MV-4-11 (cell line): ENCODE data around the gene CCDC40.
"Not testable (repeated sequence)": the region's sequence is repeated elsewhere in the genome, so short reads cannot be mapped to it uniquely, and the experiment has no call there.

ENCODE experiments used
- DNase-seq: peaks from one replicate; lab custom pipeline; 2025; lab: John Stamatoyannopoulos, UW

The CCDC40 gene

DNA sequence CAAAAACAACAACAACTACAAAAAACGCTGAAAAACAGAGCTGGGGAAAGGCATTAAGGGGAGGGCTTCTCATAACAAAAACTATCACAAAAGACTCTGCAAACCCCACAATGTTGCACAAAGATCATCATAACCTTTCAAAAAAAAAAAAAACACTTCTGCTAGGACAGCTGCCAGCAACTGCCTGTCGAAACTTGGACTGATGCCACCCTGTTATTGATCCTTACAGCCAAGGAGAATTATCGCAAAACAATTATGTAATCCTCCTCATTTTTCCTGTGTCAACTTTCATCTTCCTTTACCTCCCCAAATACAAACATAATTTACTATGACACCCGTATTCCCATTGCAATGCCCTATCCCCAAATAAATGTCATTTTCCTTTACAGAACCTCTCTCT, 9.3 kb downstream of the CCDC40 start:
- DNase-seq, result peak; percentile 35

- not testable (repeated sequence) for DNase-seq
Observed at GRCh38 chr17:80046709-80047108, 10.3 kb downstream of the CCDC40 start.

DNA sequence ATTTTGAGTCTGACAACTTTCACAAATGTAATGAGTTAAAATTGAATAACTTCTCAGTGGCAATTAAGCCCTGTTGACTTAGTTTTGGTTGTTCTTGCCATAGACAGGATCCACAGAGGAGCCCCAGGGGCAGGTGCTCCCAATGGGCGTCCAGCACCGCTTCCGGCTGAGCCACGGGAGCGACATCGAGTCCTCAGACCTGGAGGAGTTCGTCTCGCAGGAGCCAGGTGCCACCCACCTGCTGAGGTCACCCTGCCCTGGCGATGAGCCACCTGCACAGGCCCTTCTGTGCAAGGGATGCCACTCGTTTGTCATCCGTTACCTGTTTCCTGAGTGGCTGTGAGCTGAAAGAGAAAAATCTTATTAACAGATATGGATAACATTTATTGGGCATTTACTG, 10.7 kb downstream of the CCDC40 start:
- no peak for DNase-seq

DNA sequence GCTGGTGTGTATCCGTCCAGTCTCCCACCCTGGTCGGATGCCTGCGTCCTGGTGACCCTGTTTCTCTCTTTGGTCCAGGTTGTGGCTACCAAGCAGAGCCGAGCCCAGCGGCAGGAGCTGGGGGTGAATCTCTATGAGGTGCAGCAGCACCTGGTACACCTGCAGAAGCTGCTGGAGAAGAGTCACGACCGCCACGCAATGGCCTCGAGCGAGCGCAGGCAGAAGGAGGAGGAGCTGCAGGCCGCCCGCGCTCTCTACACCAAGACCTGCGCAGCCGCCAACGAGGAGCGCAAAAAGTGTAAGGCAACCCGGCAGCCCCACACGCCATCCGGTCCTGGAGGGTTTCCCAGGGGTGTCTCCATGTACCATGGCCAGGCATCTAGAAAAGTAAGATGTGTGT, 13.5 kb downstream of the CCDC40 start:
- DNase-seq, result no peak

DNA sequence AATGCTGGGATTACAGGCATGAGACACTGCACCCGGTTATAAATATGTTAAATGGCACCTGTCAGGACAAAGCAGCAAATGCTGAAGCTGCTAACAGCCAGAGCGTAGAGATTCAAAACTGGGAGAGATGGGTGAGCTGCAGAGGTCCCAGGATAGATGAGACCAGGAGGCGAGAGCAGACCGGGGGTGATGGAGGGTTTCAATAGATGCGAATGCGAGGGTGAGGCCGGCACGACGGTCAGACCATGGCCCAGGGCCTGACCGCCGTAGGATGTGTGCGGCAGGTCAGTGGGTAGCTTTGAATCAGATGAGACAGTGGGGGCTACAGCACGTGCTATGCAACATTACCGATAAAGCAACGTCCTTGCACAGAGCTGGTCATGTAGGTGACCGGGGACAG, 14.3 kb downstream of the CCDC40 start:
- no peak for DNase-seq

GRCh38 chr17:80051681-80052080, 15.2 kb downstream of the CCDC40 start:
- DNase-seq, result no peak

DNA sequence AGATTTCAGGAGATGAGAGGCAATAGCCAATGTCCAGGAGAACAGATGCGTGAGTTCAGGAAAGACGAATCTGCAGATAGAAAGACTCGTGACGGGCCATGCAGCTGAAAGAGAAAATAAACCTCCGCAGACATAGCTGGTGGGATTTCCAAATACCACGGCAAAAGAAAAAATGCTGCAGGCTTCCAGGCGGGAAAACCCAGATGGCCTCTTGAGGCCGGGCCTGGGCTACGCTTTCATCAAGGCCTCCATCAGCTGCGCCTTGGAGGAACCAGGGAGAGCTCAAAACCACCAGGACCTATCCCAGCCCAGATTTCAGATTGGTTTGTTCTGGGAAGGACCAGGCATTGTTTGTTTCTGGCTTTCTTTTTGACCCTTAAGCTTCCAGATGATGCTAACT, 16.7 kb downstream of the CCDC40 start:
- no peak for DNase-seq

DNA sequence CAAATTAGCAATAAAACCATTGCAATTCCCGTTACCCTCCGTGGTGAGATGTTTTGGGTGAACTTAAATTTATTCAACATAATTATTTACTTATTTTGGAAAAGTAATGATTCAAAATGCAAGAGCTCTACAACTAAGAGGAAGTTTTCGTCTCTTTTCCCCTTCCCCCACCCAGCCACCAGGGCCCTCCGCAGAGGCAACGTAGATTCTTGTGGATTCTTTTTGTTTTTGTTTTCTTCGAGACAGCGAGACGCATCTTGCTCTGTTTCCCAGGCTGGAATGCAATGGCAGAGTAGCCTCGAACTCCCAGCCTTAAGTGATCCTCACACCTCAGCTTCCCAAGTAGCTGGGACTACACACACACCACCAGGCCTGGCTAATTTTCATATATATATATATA, 19.2 kb downstream of the CCDC40 start:
- no peak for DNase-seq

- DNase-seq, result no peak
Observed at GRCh38 chr17:80058311-80058955, 22.0 kb downstream of the CCDC40 start.

GRCh38 chr17:80060644-80061043, 24.2 kb downstream of the CCDC40 start:
- DNase-seq, result no peak

DNA sequence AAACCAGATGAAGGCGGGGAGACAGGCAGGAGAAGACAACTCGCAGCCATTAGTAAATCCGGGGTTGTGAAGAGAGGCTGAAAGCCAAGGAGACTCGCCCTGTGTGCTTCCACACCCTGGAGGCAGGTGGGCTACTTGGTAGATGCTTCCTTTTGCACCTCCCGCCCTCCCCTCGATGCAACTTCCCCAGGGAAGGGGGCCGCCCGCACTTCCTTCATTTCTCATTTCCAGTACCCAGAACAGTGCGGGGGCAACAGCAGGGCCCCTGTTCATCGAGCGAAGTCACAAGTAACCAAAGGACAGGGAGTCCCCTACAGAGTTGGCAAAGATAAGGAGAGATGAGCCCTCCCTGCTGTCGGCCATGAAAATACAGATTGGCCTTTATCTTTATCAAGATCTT, 25.0 kb downstream of the CCDC40 start:
- DNase-seq, result no peak

DNA sequence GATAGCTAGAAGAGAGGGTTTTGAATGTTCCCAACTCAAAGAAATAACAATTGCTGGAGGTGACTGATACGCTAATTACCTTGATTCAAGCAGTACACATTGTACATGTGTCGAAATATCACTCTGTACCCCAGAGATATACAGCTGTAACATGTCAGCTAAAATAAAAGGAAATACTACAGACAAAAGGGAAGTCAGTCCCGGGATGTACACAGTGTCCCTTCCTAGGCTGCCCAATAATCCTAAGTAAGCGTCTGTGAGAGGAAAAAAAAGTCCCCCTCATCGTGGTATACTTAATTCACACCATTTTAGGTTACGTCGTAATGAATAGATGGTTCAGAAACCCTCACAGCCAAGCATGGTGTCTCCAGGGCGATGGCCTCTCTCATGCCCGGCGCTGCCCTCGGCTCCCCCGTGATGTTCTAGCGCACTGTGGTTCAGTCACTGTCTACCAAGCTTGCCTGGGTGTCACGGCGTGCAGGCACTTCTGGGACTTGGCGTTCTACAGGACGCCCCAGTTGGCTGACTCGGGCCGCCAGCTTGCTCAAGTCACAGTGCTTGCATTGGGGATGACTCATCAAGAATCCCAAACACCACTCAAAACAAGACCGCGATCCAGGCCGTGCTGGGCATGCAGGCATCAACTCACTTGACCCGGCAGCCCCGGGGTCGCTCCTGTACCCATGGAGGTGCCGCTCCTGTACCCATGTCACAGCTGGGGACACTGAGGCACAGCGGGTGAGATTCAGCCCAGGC, 27.6 kb downstream of the CCDC40 start:
- peak; percentile 78 for DNase-seq

DNA sequence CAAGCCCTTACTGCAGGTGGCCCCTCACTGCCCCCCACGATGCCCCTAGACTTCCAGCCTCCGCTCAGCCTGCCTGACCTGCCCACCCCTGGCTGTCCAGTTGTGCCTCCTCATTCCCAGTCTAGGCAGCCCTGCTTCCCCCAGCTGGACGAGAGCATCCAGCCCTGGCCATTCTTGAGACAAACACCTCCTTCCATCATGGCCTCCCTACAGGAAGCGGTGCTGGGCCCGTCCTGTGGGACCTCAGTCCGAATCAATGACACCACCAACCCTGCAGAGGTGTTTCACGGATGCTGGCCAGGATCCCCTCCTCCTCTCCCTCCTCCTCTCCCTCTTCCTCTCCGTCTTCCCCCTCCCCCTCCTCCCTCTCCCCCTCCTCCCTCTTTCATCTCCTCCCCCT, 28.3 kb downstream of the CCDC40 start:
- no peak for DNase-seq

DNA sequence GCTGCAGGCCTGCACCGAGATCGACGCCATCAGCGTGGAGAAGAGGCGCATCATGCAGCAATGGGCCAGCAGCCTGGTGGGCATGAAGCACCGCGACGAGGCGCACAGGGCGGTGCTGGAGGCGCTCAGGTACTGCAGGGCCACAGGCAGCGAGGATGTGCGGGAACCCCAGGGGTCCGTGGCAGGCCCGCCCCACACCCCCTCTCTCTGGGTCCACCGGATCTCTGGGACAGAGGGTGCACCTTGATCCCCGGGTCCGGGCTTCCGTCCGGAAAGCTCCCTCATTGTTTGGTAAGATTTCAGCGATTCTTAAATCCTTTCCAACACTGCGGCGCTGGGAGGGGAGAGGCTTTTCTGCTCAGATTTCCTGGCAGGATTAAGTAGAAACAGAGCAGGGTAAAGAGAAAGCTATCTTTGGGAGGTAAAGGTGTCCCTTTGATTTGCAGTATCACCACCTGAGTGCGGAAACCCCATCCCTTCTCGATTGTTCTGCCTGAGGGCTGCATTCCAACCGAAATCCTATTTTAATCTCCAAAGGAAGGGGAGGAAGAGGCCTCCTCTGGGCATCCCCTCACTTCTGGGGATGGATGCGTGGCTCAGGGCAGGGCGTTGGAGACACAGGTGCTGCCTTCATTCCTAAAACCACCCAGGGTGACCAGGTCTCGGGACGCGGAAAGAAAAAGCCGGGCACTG, 29.2 kb downstream of the CCDC40 start:
- DNase-seq, result no peak

DNA sequence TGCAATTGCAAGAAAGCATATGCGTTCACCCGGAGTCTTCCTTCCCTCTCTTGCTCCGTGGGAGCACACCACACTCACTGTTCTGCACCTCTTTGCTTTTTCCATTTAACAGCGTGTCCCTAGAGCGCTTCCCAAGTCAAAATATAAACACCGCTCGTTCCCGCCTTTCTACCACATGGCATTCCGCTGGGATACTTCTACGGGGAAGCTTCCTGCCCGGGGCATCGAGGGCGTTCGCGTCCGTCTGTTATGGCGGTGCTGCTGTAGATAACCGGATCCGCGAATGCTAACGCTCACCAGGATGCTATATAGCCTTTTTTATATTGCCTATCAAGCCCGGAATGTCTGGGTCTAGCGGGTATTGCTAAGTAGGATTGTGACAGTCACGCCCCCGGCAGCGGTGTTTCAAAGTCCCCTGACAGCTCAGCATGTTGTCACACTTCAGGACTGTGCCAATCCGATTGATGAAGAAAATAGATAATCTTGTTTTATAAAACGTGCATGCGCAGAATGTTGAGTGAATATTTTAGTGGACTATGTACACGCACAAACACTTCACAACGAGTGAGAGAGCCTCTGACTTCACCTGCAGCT, 31.0 kb downstream of the CCDC40 start:
- DNase-seq, result no peak

GRCh38 chr17:80068301-80069222, 32.1 kb downstream of the CCDC40 start:
- no peak for DNase-seq

DNA sequence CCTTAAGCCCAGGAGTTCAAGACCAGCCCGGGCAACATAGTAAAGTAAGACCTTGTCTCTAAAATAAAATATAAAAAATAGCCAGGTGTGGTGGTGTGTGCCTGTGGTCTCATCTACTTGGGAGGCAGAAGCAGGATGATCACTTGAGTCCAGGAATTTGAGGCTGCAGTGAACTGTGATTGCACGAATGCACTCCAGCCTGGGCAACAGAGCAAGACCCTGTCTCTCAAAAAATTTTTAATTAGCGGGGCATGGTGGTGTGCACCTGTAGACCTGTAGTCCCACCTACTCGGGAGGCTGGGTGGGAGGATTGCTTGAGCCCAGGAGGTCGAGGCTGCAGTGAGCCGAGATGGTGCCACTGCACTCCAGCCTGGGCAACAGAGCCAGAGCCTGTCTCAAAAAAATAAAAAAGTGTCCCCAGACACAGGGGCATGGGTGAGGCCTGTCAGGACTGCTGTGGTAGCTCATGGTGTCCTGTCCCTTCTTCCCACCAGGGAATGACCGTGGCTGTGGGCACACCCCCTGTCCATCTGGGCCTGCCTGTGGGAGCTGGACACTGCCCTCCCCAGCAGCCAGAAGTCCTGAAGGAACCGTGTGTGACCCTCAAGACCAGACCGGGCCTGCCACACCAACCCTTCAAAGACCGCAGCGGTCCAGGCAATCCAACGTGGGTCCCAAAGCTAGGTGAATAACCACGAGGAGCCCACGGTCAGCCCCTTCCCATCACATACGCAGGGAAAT, 34.1 kb downstream of the CCDC40 start:
- no peak for DNase-seq

- no peak for DNase-seq
Observed at GRCh38 chr17:80071116-80071841, 34.8 kb downstream of the CCDC40 start.

DNA sequence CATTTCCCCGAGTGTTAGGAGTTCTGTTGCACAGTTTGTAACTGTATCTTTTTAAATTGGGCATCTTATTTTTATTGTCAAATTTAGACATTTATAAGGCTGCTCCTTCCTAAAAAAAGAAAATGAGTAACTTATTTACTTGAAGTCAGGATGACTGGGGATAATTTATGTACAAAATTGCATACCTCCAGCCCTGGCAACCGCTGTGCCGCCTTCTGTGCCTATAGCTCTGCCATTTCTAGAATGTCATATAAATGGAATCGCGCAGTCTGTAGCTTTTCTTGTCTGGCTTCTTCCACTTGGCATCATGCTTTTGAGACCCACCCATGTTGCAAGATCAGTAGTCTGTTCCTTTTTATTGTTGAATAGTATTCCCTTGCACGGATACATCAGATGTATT, 36.0 kb downstream of the CCDC40 start:
- DNase-seq, result no peak

GRCh38 chr17:80080081-80080480, 43.6 kb downstream of the CCDC40 start:
- DNase-seq, result no peak
